Measurements from ENCODE around the gene RNF212.

- TF ChIP-seq TAF1 (IDR thresholded peaks at IDR 0.05; ENCODE audit: low read depth), result no peak
- no peak for TF ChIP-seq TEAD4 (IDR thresholded peaks at IDR 0.05)
- TF ChIP-seq FOXM1 (IDR thresholded peaks at IDR 0.05; ENCODE audit: borderline replicate concordance, low read depth), result no peak
- TF ChIP-seq RAD21 (IDR thresholded peaks at IDR 0.05; ENCODE audit: low read depth), result no peak
- TF ChIP-seq ZBTB7A (IDR thresholded peaks at IDR 0.05; ENCODE audit: low read depth), result no peak
- no peak for TF ChIP-seq CREB1 (IDR thresholded peaks at IDR 0.05; ENCODE audit: low read depth)
- no peak for TF ChIP-seq NFIC (IDR thresholded peaks at IDR 0.05)
- no peak for TF ChIP-seq EGR1 (IDR thresholded peaks at IDR 0.05)
- TF ChIP-seq, protein P1, sequence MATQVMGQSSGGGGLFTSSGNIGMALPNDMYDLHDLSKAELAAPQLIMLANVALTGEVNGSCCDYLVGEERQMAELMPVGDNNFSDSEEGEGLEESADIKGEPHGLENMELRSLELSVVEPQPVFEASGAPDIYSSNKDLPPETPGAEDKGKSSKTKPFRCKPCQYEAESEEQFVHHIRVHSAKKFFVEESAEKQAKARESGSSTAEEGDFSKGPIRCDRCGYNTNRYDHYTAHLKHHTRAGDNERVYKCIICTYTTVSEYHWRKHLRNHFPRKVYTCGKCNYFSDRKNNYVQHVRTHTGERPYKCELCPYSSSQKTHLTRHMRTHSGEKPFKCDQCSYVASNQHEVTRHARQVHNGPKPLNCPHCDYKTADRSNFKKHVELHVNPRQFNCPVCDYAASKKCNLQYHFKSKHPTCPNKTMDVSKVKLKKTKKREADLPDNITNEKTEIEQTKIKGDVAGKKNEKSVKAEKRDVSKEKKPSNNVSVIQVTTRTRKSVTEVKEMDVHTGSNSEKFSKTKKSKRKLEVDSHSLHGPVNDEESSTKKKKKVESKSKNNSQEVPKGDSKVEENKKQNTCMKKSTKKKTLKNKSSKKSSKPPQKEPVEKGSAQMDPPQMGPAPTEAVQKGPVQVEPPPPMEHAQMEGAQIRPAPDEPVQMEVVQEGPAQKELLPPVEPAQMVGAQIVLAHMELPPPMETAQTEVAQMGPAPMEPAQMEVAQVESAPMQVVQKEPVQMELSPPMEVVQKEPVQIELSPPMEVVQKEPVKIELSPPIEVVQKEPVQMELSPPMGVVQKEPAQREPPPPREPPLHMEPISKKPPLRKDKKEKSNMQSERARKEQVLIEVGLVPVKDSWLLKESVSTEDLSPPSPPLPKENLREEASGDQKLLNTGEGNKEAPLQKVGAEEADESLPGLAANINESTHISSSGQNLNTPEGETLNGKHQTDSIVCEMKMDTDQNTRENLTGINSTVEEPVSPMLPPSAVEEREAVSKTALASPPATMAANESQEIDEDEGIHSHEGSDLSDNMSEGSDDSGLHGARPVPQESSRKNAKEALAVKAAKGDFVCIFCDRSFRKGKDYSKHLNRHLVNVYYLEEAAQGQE (IDR thresholded peaks at IDR 0.05; ENCODE audit: low read depth), result no peak
- no peak for TF ChIP-seq EP300 (IDR thresholded peaks at IDR 0.05; ENCODE audit: borderline replicate concordance)
- no peak for TF ChIP-seq MAX (IDR thresholded peaks at IDR 0.05)
These were observed 4.0 kb downstream of the RNF212 start for GRCh38 chr4:1109333-1109732.

All from Ishikawa (cell line).